NCI-H2081 treated with DMSO at 0.1 percent for 48 hours (cell line): Measurements from ENCODE around the gene ADGRF3.
"Not testable (repeated sequence)": the region's sequence is repeated elsewhere in the genome, so short reads cannot be mapped to it uniquely, and the experiment has no call there.

Source experiments
- DNase-seq: peaks from one replicate; lab custom pipeline; 2025; lab: John Stamatoyannopoulos, UW

The ADGRF3 gene

GRCh38 chr2:26346454-26347053, at the start of gene ADGRF3:
Gene ADGRF3, minus strand, starts transcription at chr2:26346789. Its CDS starts 555 bp downstream, at chr2:26346234.
- DNase-seq, result no peak

- DNase-seq, result no peak
Measured at GRCh38 chr2:26395394-26395793, 48.8 kb upstream of the ADGRF3 start.

DNA sequence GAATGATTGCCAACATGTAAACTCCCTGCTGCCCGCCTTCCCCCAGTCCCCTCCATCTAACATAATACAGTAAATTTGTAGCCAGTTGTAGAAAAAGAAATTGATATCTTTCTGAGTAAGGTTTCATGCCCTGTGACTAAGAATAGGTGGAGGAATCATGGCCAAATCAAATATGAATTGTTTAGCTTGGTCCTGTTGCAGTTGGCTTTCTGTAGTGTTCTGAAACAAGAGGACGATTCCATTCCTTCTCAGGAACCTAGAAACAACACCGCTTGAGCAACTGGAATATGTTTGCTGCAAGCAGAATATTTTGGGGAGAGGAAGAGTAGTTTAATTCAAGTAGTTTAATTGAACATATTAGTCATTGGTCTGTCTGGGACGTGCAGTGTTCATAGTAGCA, 48.1 kb upstream of the ADGRF3 start:
- DNase-seq, result no peak

GRCh38 chr2:26387189-26387588, 40.6 kb upstream of the ADGRF3 start:
- no peak for DNase-seq

DNA sequence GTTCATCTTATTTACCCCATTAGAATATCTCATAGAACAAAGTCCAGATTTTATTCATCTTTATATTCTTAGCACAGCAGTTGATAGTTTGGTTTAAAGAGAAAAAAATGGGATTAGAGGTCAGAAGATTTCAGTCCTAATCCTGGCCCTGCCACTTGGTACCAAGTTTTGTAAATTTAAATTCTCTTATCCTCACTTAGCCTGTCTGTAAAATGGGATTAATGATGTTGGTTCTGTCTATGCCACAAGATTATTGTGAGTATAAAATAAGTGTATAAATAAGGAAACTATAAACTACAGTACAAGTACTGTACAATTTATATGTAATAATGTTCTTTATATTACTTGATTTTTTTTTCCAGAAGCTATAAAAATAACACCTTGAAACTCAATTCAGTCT, 38.0 kb upstream of the ADGRF3 start:
- no peak for DNase-seq

GRCh38 chr2:26384183-26384582, 37.6 kb upstream of the ADGRF3 start:
- DNase-seq, result no peak

DNA sequence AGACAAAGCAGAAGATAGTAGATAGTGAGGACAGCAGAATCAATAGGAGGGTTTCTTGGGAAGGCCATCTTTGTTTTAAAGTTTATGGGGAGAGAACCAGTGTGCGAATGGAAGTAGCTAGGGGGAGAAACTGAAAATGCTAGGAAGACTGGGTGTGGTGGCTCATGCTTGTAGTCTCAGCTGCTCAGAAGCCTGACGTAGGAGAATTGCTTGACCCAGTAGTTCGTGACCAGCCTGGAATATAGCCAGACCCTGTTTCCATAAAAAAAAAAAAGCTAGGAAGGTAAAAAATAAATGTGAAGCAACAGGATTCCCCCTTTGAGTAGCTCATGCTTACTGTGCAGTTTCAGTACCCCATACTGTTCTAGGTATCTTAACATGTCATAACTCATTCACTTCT, 36.0 kb upstream of the ADGRF3 start:
- DNase-seq, result no peak

GRCh38 chr2:26380281-26380680, 33.7 kb upstream of the ADGRF3 start:
- no peak for DNase-seq

- DNase-seq, result no peak
Measured at GRCh38 chr2:26376799-26377198, 30.2 kb upstream of the ADGRF3 start.

GRCh38 chr2:26370909-26371308, 24.3 kb upstream of the ADGRF3 start:
- DNase-seq, result not testable (repeated sequence)

DNA sequence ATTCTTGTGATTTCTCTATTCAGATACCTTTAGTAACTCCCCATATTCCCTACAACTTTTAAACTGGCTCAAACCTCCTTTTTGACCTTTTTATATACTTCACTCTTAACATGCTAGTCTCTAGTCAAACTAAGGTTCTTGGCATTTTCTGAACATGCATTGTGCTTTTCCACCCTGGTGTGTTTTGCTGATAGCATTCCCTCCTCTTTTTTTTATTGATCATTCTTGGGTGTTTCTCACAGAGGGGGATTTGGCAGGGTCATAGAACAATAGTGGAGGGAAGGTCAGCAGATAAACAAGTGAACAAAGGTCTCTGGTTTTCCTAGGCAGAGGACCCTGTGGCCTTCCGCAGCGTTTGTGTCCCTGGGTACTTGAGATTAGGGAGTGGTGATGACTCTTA, 23.1 kb upstream of the ADGRF3 start:
- DNase-seq, result not testable (repeated sequence)

DNA sequence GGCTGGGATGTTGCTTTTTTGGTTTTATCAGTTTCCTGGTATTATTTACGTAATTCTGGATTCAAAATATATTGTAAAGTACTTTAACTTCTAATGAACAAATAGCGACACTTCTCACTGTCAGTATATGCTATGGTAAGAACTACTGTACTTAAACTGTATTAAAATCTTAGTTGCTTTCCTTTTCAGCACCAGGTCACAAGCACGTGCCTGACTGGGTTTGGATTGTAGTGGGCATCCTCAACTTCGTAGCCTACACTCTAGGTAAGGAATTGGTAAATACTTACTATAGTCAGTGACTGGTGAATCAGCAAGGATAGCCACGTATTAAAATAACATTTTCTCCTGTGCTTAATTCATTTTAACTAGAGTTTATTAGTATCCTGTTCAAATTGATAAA, 20.4 kb upstream of the ADGRF3 start:
- no peak for DNase-seq

- no peak for DNase-seq
Measured at GRCh38 chr2:26364669-26365068, 18.1 kb upstream of the ADGRF3 start.

DNA sequence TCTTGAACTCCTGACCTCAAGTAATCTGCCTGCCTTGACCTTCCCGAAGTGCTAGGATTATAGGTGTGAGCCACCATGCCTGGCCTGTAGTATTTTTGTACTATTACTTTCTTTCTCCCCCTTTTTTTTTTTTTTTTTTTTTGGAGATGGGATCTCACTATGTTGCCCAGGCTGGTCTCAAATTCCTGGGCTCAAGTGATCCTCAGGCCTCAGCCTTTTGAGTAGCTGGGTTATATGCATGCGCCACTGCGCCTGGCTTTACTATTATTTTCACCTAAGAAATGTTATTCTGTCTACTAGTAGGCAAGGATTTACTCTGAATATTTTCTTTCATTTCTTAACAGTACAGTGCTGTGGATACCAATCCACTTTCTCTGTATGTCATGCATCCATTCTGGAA, 17.4 kb upstream of the ADGRF3 start:
- no peak for DNase-seq

DNA sequence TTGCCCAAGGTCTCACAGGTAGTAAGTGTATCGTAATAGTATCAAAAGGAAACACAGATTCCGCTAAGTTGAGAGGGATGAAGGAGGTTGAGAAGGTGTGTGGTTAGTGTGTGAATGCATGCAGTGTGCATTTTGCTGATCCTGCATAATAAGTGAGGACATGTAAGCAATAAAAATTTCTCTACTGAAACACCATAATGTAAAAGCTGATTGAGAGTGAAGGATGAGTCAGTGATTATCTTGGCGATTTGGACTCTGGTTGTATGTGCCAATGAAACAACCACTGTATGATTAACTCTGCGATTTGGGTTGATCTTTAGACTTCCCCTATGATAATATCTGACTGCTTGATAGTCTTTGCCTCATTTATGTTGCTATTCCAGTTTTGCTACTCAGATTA, 16.7 kb upstream of the ADGRF3 start:
- DNase-seq, result no peak

GRCh38 chr2:26359886-26360473, 13.4 kb upstream of the ADGRF3 start:
- DNase-seq, result no peak

GRCh38 chr2:26356771-26357170, 10.2 kb upstream of the ADGRF3 start:
- no peak for DNase-seq

- no peak for DNase-seq
Measured at GRCh38 chr2:26356111-26356510, 9.5 kb upstream of the ADGRF3 start.

DNA sequence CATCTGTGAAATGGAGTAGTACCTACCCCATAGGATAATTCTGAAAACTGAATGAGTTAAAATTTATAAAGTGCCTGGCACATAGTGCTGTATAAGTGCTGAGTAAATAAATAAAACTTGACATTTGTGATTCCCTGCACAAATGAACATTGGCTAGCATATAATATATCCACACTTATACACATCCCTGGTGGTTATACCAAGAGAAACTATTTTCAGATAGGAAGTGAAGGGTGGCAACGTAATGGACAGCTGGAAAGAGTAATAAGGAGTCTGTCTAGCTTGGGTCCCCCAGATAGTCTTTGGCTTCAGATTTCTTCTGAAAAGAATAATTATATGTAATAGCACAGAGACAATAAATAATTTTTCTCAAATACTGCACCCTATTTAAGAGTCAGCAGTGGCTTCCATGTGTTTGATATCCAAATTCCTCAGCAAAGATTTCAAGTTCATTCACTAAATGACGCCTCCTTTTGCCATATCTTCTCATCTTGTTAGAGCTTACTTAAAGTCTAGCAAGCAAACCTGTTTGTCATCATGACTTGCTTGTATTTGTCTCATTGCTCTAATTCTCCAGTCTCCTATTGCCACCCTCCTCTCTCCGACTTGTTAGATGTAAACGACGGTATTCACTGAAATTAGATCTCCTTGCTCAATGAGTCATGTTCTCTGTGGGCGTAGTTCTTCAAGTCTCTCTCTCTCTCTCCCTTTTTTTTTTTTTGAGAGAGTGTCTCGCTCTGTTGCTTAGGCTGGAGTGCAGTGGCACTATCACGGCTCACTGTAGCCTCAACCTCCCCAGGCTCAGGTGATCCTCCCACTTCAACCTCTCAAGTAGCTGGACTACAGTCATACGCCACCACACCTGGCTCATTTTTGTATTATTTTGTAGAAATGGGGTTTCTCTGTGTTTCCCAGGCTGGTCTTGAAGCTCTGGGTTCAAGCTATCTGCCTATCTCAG, 8.7 kb upstream of the ADGRF3 start:
- no peak for DNase-seq

- not testable (repeated sequence) for DNase-seq
Measured at GRCh38 chr2:26354469-26354868, 7.9 kb upstream of the ADGRF3 start.

GRCh38 chr2:26352892-26353291, 6.3 kb upstream of the ADGRF3 start:
- DNase-seq, result no peak

GRCh38 chr2:26351375-26352090, 4.9 kb upstream of the ADGRF3 start:
- no peak for DNase-seq
